AG09309 (cell line): ENCODE data around the gene CENPP.

ENCODE experiments used
- DNase-seq: peaks from one replicate; pipeline ENCODE4 v3.0.0-alpha.2; 2010; ENCODE audit warnings: low read depth
- H3K4me3 ChIP-seq: 2 replicates; pipeline ENCODE4 v1.5.1; 2011; ENCODE audit warnings: mild to moderate bottlenecking, low read depth, low read length, moderate library complexity; ENCODE audit not compliant: control insufficient read depth
- TF ChIP-seq, protein P1 (sequence below): IDR thresholded peaks from 2 replicates; pipeline ENCODE4 v1.5.1; 2011; ENCODE audit warnings: mild to moderate bottlenecking, low read depth, low read length, inconsistent platforms; ENCODE audit not compliant: insufficient read depth, control insufficient read depth; ENCODE audit errors: missing control alignments

Gene CENPP

GRCh38 chr9:92661127-92661526 is 335.4 kb downstream of the CENPP start:
- TF ChIP-seq, protein P1, sequence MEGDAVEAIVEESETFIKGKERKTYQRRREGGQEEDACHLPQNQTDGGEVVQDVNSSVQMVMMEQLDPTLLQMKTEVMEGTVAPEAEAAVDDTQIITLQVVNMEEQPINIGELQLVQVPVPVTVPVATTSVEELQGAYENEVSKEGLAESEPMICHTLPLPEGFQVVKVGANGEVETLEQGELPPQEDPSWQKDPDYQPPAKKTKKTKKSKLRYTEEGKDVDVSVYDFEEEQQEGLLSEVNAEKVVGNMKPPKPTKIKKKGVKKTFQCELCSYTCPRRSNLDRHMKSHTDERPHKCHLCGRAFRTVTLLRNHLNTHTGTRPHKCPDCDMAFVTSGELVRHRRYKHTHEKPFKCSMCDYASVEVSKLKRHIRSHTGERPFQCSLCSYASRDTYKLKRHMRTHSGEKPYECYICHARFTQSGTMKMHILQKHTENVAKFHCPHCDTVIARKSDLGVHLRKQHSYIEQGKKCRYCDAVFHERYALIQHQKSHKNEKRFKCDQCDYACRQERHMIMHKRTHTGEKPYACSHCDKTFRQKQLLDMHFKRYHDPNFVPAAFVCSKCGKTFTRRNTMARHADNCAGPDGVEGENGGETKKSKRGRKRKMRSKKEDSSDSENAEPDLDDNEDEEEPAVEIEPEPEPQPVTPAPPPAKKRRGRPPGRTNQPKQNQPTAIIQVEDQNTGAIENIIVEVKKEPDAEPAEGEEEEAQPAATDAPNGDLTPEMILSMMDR, result no peak
- no peak for DNase-seq
- no peak overlapping the region for H3K4me3 ChIP-seq

DNA sequence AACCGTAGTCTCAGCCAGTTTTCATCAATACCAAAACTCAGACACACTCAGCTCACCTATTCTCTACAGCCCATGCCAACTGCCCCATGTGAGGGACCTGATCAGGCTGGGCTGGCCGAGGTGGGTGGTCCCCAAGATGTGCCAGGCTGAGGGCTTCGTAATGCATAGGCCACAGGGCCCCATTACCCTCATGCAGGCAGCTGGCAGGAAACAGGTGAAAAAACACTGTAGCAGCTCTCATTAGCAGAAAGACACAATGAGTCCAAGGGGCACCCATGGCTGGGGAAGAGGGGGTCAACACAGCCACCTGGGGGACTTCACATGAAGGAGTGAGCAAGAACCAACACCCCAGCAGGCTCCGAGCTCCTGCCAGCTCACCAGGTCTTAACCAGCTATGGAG is 336.0 kb downstream of the CENPP start:
- no peak for DNase-seq
- H3K4me3 ChIP-seq, result no peak overlapping the region
- TF ChIP-seq, protein P1, result no peak

DNA sequence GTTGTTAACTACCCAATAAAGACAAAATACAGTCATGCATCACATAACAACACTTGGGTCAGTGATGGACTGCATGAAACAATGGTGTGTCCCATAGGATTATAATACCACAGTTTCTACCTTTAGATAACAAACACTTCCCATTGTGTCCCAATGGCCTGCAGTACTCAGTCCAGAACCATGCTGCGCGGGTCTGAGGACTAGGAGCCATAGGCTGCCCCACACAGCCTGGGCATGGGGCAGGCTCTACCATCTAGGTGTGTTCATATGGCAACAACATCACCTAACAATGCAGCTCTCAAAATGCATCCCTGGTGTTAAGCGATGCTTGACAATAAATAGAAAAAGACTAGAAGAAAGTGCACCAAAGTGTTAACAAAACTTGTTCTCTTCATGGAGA is 337.4 kb downstream of the CENPP start:
- TF ChIP-seq, protein P1, result no peak
- DNase-seq, result no peak
- no peak overlapping the region for H3K4me3 ChIP-seq

DNA sequence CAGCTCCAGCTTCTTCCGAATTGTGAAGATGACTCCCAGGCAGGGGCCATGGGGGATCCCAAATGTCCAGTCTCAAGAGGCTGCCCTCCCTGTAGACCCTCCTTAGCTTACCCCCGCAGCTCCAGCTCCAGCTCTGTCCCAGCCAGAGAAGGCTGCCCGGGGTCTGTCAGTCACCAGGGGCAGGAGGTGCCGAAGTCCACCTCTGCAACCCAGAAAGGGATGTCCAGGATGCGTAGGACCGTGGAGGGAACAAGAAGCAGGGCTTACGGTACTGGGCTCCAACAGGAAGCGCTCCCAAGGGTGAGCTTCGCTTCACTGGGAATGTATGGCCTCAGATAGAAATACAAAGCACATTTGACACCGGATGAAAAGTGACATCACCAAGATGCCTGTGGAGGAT is 338.2 kb downstream of the CENPP start:
- H3K4me3 ChIP-seq, result no peak overlapping the region
- no peak for DNase-seq
- TF ChIP-seq, protein P1, result no peak

DNA sequence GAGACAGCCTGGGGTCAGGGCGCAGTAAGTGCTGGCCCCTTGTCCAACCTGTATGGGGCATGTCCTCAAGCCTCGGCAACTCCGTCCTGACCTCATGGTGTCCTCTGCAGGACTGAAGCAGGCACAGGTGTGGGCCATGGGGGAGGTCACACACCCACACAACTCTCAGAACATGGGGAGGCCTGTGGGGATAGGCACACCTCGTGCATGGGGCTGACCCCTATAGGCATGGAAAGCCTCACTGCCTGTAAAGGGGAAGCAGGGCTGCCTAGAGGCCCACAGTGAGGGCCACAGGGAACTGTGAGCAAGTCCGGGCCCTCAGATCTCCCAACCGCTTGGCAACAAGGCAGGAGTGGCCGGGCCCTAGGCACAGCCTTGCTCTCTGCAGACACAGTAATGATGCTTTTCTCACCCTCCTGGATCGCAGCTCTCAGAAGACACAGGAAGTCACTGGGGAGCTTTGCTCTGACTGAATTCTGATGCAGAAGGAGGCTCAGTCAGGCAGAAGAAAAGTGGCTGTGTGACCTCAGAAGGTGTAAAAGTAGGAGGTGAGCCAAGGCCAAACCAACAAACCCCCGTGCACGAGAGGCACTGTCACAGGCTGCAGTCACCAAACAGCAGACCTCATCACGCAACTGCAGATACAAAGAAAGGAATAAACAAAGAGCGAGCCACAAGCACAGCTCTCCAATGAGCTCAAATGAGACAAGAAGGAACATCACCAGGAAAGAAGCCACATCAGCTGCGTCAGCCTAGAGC is 338.8 kb downstream of the CENPP start:
- no peak for DNase-seq
- TF ChIP-seq, protein P1, result no peak
- no peak overlapping the region for H3K4me3 ChIP-seq

DNA sequence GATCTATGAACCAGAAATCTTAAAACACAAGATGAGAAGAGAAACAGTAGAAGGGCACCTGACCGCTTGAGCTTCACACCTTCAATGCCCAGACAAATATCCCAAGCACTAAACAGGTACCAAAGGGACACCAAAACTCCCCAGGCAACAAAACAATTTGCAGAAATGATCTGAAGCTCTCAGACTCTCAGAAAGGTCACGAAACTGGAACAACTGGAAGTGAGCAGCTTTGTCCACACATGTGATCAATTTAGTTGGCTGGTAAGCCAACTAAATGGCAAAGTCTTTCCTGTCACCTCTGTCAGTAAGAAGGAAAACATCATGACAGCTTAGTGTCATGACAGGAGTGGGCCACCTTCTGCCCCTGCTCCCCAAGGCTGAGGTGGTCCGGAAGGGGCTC is 340.1 kb downstream of the CENPP start:
- no peak overlapping the region for H3K4me3 ChIP-seq
- TF ChIP-seq, protein P1, result no peak
- no peak for DNase-seq
